ENCODE data around the gene SBNO2.

DNA sequence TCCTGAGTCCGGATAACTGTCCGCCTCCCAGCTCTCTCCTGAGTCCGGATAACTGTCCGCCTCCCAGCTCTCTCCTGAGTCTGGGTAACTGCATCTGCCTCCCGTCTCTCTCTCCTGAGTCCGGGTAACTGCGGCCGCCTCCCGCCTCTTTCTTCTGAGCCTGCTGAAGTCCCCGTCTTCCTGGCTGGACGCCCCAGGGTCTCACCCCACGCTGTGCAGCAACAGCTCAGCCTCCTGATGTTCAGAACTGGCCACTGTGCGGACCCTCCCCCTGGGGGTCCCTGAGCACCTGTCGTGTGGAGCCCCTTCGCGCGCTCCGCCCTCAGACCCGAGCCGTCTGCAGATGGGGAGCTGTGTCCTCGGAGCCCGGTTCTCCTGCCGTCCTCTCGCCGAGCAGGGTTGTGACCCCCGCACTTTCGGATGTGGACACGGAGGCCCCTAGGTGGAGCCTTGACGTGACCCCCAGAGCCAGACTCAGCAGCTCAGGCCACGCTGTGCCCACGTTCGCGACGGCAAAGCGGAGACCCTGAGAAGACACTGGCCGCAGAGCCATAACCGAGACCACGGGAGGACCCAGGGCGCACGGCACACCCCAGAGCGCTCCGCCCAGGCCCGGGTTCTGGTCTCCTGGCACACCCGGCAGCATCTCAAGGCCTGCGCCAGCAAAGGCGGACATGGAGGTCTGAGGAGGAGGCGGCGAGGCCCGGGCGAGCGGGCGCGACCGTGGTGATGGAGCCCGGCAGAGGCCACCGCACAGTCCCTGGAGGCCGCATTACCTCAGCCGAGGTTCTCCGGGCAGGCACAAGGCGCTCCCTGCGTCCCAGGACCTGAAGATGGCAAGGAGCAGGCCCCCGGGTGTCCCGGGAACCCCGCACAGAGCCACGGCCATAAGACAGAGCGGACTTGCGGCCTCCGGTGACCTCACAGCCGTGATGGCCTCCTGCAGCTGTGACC, 15.9 kb downstream of the SBNO2 start:
- TF ChIP-seq, protein P1, sequence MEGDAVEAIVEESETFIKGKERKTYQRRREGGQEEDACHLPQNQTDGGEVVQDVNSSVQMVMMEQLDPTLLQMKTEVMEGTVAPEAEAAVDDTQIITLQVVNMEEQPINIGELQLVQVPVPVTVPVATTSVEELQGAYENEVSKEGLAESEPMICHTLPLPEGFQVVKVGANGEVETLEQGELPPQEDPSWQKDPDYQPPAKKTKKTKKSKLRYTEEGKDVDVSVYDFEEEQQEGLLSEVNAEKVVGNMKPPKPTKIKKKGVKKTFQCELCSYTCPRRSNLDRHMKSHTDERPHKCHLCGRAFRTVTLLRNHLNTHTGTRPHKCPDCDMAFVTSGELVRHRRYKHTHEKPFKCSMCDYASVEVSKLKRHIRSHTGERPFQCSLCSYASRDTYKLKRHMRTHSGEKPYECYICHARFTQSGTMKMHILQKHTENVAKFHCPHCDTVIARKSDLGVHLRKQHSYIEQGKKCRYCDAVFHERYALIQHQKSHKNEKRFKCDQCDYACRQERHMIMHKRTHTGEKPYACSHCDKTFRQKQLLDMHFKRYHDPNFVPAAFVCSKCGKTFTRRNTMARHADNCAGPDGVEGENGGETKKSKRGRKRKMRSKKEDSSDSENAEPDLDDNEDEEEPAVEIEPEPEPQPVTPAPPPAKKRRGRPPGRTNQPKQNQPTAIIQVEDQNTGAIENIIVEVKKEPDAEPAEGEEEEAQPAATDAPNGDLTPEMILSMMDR (IDR thresholded peaks at IDR 0.05) = no peak
- TF ChIP-seq POLR2A (IDR thresholded peaks at IDR 0.05) = no peak

Data from breast epithelium (tissue), 3 donors.